Erythroblast (primary cell): ENCODE results near the gene SLC34A3.

ENCODE experiments used
- GATA1 ChIP-seq: IDR thresholded peaks from 2 replicates; pipeline ENCODE4 v1.6.1; 2011; ENCODE audit warnings: low read depth, mild to moderate bottlenecking, control low read depth, low read length, moderate library complexity
- POLR2A ChIP-seq: IDR thresholded peaks from 2 replicates; pipeline ENCODE4 v1.6.1; 2011; ENCODE audit warnings: mild to moderate bottlenecking, low read length

DNA sequence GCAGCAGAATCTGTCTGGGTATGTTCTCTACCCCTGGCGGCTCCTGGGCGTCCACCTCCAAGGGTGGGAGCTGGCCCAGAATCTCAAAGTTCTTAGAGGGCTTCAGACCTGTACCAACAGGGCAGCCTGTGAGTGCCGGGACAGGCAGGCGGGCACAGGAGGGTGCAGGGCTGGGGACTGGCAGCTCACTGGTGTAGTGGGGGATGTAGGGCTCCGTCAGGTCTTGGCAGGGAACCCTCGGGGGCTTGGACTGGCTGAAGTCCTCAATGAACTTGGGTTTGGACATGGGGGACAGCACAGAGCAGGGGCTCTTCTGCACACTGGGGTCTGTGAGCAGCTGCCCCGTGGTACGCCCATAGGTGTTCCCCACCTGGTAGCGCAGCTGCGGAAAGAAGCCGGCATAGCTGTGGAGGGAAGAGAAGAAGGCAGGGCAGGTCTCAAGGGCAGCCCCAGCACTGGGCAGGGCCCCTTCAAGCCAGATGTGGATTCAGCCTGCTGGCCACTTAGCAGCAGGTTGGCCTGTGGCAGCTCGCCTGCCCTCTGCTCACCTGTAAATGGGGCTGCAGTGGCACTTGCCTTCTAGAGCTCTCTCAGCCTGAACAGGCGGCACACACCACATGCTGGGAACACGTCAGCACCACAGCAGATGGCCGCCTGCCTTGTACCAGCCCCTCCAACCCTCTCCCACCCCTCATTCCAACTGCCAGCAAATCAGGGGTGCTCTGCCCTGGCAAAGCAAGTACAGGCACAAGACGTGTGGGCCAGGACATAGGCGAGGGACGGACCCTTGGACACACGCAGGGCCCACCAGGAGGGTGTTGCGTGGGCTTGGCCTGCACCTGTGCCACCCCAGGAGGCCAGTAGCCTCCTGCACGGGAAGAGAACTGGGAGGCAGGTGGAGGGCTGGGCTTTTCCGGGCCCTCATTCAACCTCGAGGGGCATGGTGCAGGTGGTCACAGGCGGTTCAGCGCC is 15.0 kb downstream of the SLC34A3 start:
- TF ChIP-seq GATA1 (no peak), POLR2A (no peak)
